C4-2B (cell line): Measurements from ENCODE around the gene ZFAND5.

Source experiments
- H3K27ac ChIP-seq: fragments of 450-650 bp; 2 replicates; pipeline ENCODE4 v1.5.1; 2017
- CTCF ChIP-seq: fragments of 450-650 bp; conservative IDR thresholded peaks from 2 replicates; pipeline ENCODE4 v1.5.1; 2017; ENCODE audit warnings: mild to moderate bottlenecking
- ZFX ChIP-seq: fragments of 450-650 bp; IDR thresholded peaks from 2 replicates; pipeline ENCODE4 v1.6.1; 2017

The ZFAND5 gene

GRCh38 chr9:72354704-72355103 lies 10.3 kb downstream of the ZFAND5 start:
- no peak overlapping the region for H3K27ac ChIP-seq
- TF ChIP-seq CTCF (no peak), ZFX (no peak)

- H3K27ac ChIP-seq: no peak overlapping the region
- TF ChIP-seq ZFX (no peak), CTCF (no peak)
Observed at GRCh38 chr9:72353455-72354116, 11.4 kb downstream of the ZFAND5 start.

GRCh38 chr9:72352911-72353388 lies 12.1 kb downstream of the ZFAND5 start:
- no peak overlapping the region for H3K27ac ChIP-seq
- no peak for TF ChIP-seq ZFX
- no peak for TF ChIP-seq CTCF

- no peak overlapping the region for H3K27ac ChIP-seq
Observed at GRCh38 chr9:72351538-72352453, 13.2 kb downstream of the ZFAND5 start.

GRCh38 chr9:72349911-72350310 lies 15.1 kb downstream of the ZFAND5 start:
- no peak overlapping the region for H3K27ac ChIP-seq
- TF ChIP-seq CTCF (no peak), ZFX (no peak)

More at GRCh38 chr9:72351538-72352453, 13.2 kb downstream of the ZFAND5 start:
- TF ChIP-seq ZFX: no peak
- no peak for TF ChIP-seq CTCF

GRCh38 chr9:72349240-72349639 lies 15.8 kb downstream of the ZFAND5 start:
- H3K27ac ChIP-seq: no peak overlapping the region
- no peak for TF ChIP-seq CTCF
- TF ChIP-seq ZFX: no peak

- no peak for TF ChIP-seq ZFX
- TF ChIP-seq CTCF: no peak
- no peak overlapping the region for H3K27ac ChIP-seq
Observed at GRCh38 chr9:72346333-72346732, 18.7 kb downstream of the ZFAND5 start.
